Endothelial cell of umbilical vein (primary cell): Measurements from ENCODE around the gene PPP5C.

Experiments used
- CTCF ChIP-seq, 2 donors: IDR thresholded peaks; 1 replicate in 1 of 2; 2 replicates in 1 of 2; pipeline ENCODE4 v1.5.1; 2011; ENCODE audit warnings: low read length in 2 of 2, mild to moderate bottlenecking in 2 of 2, moderate library complexity in 2 of 2, control low read depth in 1 of 2, inconsistent platforms in 1 of 2, low read depth in 1 of 2; ENCODE audit not compliant: insufficient read depth in 1 of 2; ENCODE audit errors: extremely low read depth in 1 of 2
- EZH2 ChIP-seq: IDR thresholded peaks from 2 replicates; pipeline ENCODE4 v1.6.1; 2012; ENCODE audit warnings: borderline replicate concordance, low read depth, mild to moderate bottlenecking, moderate library complexity, low read length, inconsistent platforms; ENCODE audit not compliant: severe bottlenecking
- FOS ChIP-seq: IDR thresholded peaks from 2 replicates; pipeline ENCODE4 v1.6.1; 2011; ENCODE audit warnings: mild to moderate bottlenecking, low read length, moderate library complexity, borderline replicate concordance; ENCODE audit not compliant: insufficient read depth
- JUN ChIP-seq: IDR thresholded peaks from 2 replicates; pipeline ENCODE4 v1.6.1; 2011; ENCODE audit warnings: borderline replicate concordance, low read depth; ENCODE audit not compliant: insufficient read length, insufficient read depth
- MYC ChIP-seq: IDR thresholded peaks from one replicate; pipeline ENCODE4 v1.6.1; 2011; ENCODE audit warnings: mild to moderate bottlenecking, low read depth, low read length
- POLR2A ChIP-seq: IDR thresholded peaks from 2 replicates; pipeline ENCODE4 v1.6.1; 2012; ENCODE audit warnings: low read depth, mild to moderate bottlenecking, control low read depth, low read length
- POLR2AphosphoS5 ChIP-seq: IDR thresholded peaks from 2 replicates; pipeline ENCODE4 v1.6.1; 2012; ENCODE audit warnings: low read depth, mild to moderate bottlenecking, control low read depth, low read length, moderate library complexity; ENCODE audit not compliant: insufficient read depth
- TF ChIP-seq, protein P1 (sequence below): IDR thresholded peaks from 2 replicates; pipeline ENCODE4 v1.6.1; 2011; ENCODE audit not compliant: insufficient read depth, insufficient read length

DNA sequence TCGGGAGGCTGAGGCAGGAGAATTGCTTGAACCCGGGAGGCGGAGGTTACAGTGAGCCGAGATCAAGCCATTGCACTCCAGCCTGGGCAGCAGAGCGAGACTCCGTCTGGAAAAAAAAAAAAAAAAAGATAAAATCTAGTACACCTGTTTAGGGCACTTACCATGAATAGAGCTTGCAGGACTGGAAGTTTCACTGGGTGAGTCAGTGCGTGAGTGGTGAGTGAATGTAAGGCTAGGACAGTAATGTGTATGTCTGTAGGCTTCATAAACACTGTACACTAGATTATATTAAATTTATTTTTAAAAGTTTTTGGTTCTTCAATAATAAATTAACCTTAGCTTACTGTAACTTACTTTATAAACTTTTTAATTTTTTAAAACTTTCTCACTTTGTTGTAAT, 22.9 kb downstream of the PPP5C start:
- TF ChIP-seq CTCF (IDR thresholded peaks at IDR 0.05; ENCODE audit: extremely low read depth in 1 of 2, insufficient read depth in 1 of 2, low read depth in 1 of 2, low read length in 2 of 2) (no peak), POLR2AphosphoS5 (no peak), JUN (no peak), POLR2A (no peak), EZH2 (no peak), MYC (no peak), FOS (no peak)
- TF ChIP-seq, protein P1, sequence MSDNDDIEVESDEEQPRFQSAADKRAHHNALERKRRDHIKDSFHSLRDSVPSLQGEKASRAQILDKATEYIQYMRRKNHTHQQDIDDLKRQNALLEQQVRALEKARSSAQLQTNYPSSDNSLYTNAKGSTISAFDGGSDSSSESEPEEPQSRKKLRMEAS: no peak
